ENCODE results near the gene RNF144A. TPM values are rescaled to one million over a fixed set of nuclear protein-coding genes. Genes with fewer than 3 reads are reported as not detected.

Gene RNF144A
- total RNA-seq, 1 donor from 2014 or later = 52.8 TPM

- H3K27ac Mint-ChIP-seq = no peak overlapping the region
- H3K4me1 Mint-ChIP-seq = peaks cover 25% of the 10 kb centered on the region
- no peaks in the 10 kb centered on the region for H3K9me3 Mint-ChIP-seq
- no peak for TF ChIP-seq CTCF (IDR thresholded peaks at IDR 0.05; ENCODE audit: unreplicated experiment)
- DNase-seq (ENCODE audit: low spot score in 2 of 2, unreplicated experiment in 2 of 2) = no peak
- H3K27me3 Mint-ChIP-seq (ENCODE audit: low read depth) = no peaks in the 10 kb centered on the region
- no peak overlapping the region for H3K4me3 Mint-ChIP-seq
- peaks cover 57% of the 10 kb centered on the region for H3K36me3 Mint-ChIP-seq
Measured at GRCh38 chr2:7028846-7029245, 111.6 kb downstream of the RNF144A start.

- peaks cover 58% of the 10 kb centered on the region for H3K36me3 Mint-ChIP-seq
- no peak for DNase-seq (ENCODE audit: low spot score in 2 of 2, unreplicated experiment in 2 of 2)
- peaks cover 25% of the 10 kb centered on the region for H3K4me1 Mint-ChIP-seq
- H3K27ac Mint-ChIP-seq = no peak overlapping the region
- H3K4me3 Mint-ChIP-seq = no peak overlapping the region
- no peaks in the 10 kb centered on the region for H3K27me3 Mint-ChIP-seq (ENCODE audit: low read depth)
- TF ChIP-seq CTCF (IDR thresholded peaks at IDR 0.05; ENCODE audit: unreplicated experiment) = no peak
- no peaks in the 10 kb centered on the region for H3K9me3 Mint-ChIP-seq
Measured at GRCh38 chr2:7029291-7030059, 112.3 kb downstream of the RNF144A start.

- Mint-ChIP-seq H3K27ac (no peak overlapping the region), H3K9me3 (no peaks in the 10 kb centered on the region), H3K4me3 (no peak overlapping the region), H3K36me3 (peaks cover 57% of the 10 kb centered on the region), H3K4me1 (peaks cover 18% of the 10 kb centered on the region), H3K27me3 (ENCODE audit: low read depth) (no peaks in the 10 kb centered on the region)
- TF ChIP-seq CTCF (IDR thresholded peaks at IDR 0.05; ENCODE audit: unreplicated experiment) = no peak
- DNase-seq (ENCODE audit: low spot score in 2 of 2, unreplicated experiment in 2 of 2) = no peak
Measured at GRCh38 chr2:7030810-7031209, 113.6 kb downstream of the RNF144A start.

GRCh38 chr2:7031547-7032245 lies 114.5 kb downstream of the RNF144A start:
- Mint-ChIP-seq H3K4me3 (no peak overlapping the region), H3K36me3 (peaks cover 61% of the 10 kb centered on the region), H3K27ac (no peak overlapping the region), H3K9me3 (no peaks in the 10 kb centered on the region), H3K4me1 (peaks cover 13% of the 10 kb centered on the region), H3K27me3 (ENCODE audit: low read depth) (no peaks in the 10 kb centered on the region)
- TF ChIP-seq CTCF (IDR thresholded peaks at IDR 0.05; ENCODE audit: unreplicated experiment) = no peak
- DNase-seq (ENCODE audit: low spot score in 2 of 2, unreplicated experiment in 2 of 2) = no peak

GRCh38 chr2:7032371-7032770 lies 115.2 kb downstream of the RNF144A start:
- Mint-ChIP-seq H3K27me3 (ENCODE audit: low read depth) (no peaks in the 10 kb centered on the region), H3K36me3 (peaks cover 61% of the 10 kb centered on the region), H3K27ac (no peak overlapping the region), H3K4me3 (no peak overlapping the region), H3K4me1 (peaks cover 6% of the 10 kb centered on the region), H3K9me3 (no peaks in the 10 kb centered on the region)
- no peak for TF ChIP-seq CTCF (IDR thresholded peaks at IDR 0.05; ENCODE audit: unreplicated experiment)
- no peak for DNase-seq (ENCODE audit: low spot score in 2 of 2, unreplicated experiment in 2 of 2)
